Parathyroid adenoma (tissue), 2 donors: Measurements from ENCODE around the gene SORCS3.

Experiments used
- H2AFZ ChIP-seq: fragments of 300-600 bp; sonication (generic); one replicate; pipeline ENCODE4 v1.7.0; 2017; ENCODE audit warnings: antibody characterized with exemption, mild to moderate bottlenecking
- H3K27ac ChIP-seq: fragments of 300-600 bp; sonication (generic); one replicate; pipeline ENCODE4 v1.7.0; 2017
- H3K27me3 ChIP-seq: fragments of 300-600 bp; sonication (generic); one replicate; pipeline ENCODE4 v1.7.0; 2017; ENCODE audit warnings: low read length; ENCODE audit not compliant: control insufficient read depth, insufficient read depth
- H3K36me3 ChIP-seq: fragments of 300-600 bp; sonication (generic); one replicate; pipeline ENCODE4 v1.7.0; 2017; ENCODE audit warnings: low read length; ENCODE audit not compliant: control insufficient read depth, insufficient read depth
- H3K4me1 ChIP-seq: fragments of 300-600 bp; sonication (generic); one replicate; pipeline ENCODE4 v1.7.0; 2017; ENCODE audit warnings: control low read depth
- H3K4me2 ChIP-seq: fragments of 300-600 bp; sonication (generic); one replicate; pipeline ENCODE4 v1.7.0; 2017; ENCODE audit warnings: low read length
- H3K4me3 ChIP-seq: fragments of 300-600 bp; sonication (generic); one replicate; pipeline ENCODE4 v1.7.0; 2017; ENCODE audit warnings: low read depth, low read length
- H3K79me2 ChIP-seq: fragments of 300-600 bp; sonication (generic); one replicate; pipeline ENCODE4 v1.7.0; 2017; ENCODE audit warnings: control low read depth
- H3K9ac ChIP-seq: fragments of 300-600 bp; sonication (generic); one replicate; pipeline ENCODE4 v1.7.0; 2017; ENCODE audit warnings: mild to moderate bottlenecking
- H3K9me3 ChIP-seq: fragments of 300-600 bp; sonication (generic); one replicate; pipeline ENCODE4 v1.7.0; 2017; ENCODE audit warnings: low read length; ENCODE audit not compliant: control insufficient read depth
- TF ChIP-seq, protein P1 (sequence below): fragments of 300-600 bp; sonication (generic); IDR thresholded peaks from one replicate; pipeline ENCODE4 v1.7.0; 2017; ENCODE audit warnings: antibody characterized with exemption, mild to moderate bottlenecking
- donor health status: primary hyperparathyroidism.

The SORCS3 gene

DNA sequence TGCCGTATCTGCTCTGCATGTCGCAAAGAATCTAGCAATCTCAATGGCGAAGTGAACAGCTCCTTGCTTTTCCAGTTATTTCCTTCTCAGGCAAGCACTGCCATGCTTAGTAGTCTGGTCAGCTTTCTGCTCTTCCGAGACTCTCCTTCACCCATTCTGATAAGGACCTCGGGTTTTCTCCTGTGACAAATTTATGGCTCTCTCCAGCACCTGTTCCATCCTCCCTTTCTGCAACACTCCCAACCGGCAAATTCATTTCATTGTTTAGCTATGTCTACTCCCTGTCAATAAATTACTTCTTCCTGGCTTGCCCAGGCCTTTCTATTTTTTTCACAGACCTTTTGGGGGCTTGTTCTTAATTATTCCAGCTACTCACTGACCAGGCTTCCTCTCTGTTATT is 252.6 kb downstream of the SORCS3 start:
- Histone ChIP-seq H3K9ac (no peak overlapping the region), H3K27me3 (no peaks in the 10 kb centered on the region), H3K9me3 (peaks cover 3% of the 10 kb centered on the region), H3K79me2 (no peaks in the 10 kb centered on the region), H3K4me3 (no peak overlapping the region), H3K36me3 (no peaks in the 10 kb centered on the region), H3K27ac (no peak overlapping the region), H3K4me1 (no peaks in the 10 kb centered on the region), H2AFZ (no peak overlapping the region), H3K4me2 (no peak overlapping the region)
- TF ChIP-seq, protein P1, sequence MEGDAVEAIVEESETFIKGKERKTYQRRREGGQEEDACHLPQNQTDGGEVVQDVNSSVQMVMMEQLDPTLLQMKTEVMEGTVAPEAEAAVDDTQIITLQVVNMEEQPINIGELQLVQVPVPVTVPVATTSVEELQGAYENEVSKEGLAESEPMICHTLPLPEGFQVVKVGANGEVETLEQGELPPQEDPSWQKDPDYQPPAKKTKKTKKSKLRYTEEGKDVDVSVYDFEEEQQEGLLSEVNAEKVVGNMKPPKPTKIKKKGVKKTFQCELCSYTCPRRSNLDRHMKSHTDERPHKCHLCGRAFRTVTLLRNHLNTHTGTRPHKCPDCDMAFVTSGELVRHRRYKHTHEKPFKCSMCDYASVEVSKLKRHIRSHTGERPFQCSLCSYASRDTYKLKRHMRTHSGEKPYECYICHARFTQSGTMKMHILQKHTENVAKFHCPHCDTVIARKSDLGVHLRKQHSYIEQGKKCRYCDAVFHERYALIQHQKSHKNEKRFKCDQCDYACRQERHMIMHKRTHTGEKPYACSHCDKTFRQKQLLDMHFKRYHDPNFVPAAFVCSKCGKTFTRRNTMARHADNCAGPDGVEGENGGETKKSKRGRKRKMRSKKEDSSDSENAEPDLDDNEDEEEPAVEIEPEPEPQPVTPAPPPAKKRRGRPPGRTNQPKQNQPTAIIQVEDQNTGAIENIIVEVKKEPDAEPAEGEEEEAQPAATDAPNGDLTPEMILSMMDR, result no peak

DNA sequence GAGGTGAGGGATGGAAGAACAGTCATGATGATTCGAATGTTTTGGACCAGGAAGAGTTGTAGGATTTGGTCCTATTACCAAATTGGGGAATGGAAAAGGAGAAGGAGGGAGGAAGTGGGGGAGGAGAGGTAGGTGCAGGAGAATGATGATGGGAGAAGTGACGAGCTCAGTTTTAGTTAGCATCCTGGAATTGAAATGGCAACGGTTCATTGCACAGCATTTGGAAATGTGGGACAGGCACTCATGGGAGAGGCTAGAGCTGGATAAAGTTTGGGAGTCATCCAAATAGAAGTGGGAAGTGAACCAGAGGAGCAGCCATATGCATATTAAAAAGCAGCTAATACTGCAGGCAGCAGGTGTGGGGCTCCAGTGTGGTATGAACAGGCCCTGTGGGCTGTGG is 253.6 kb downstream of the SORCS3 start:
- H3K9me3 ChIP-seq, result peaks cover 3% of the 10 kb centered on the region
- no peak overlapping the region for H3K27ac ChIP-seq
- no peaks in the 10 kb centered on the region for H3K27me3 ChIP-seq
- no peak overlapping the region for H2AFZ ChIP-seq
- TF ChIP-seq, protein P1, result no peak
- H3K4me3 ChIP-seq, result no peak overlapping the region
- no peak overlapping the region for H3K4me2 ChIP-seq
- H3K36me3 ChIP-seq, result no peaks in the 10 kb centered on the region
- no peaks in the 10 kb centered on the region for H3K79me2 ChIP-seq
- H3K4me1 ChIP-seq, result no peaks in the 10 kb centered on the region
- H3K9ac ChIP-seq, result no peak overlapping the region

DNA sequence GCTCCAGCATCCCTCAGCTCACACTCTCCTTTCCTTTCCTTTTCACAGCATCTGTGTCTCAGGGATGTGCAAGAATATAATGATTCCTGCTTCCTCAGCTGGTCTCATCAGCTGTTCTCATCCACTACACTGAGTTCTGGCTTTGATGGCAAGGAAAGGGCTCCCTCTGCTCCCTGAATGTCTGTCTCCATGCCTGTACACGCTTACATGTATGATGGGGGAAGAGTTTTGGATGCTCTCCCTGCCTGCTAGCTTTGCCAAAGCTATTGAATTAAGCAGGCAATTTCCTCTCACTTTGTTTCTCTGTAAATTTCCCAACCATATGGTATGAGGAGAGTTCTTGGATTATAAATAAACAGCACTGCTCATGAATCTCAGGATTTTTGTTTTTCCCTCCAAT is 254.5 kb downstream of the SORCS3 start:
- TF ChIP-seq, protein P1, result no peak
- H3K9ac ChIP-seq, result no peak overlapping the region

DNA sequence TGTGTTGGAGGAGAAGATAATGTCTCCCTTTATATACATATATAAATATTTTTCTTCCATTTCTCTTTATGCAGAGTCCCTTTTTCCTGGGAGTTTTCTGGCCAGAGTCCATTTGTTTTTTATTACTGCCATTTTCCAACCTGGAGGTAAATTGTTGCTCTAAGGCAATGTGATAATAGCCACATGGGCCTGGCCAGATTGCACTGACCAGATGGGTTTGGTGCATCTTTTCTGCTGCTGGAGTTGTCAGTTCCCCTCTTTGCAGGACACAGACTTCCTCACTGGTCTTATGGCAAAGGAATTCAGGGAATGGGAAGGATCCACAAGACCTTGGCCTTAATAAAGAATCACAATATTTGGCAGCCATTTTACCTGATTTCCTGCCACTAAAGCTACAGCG is 254.9 kb downstream of the SORCS3 start:
- Histone ChIP-seq H3K9me3 (peaks cover 2% of the 10 kb centered on the region), H3K4me3 (no peak overlapping the region), H3K36me3 (no peaks in the 10 kb centered on the region), H3K27ac (no peak overlapping the region), H2AFZ (no peak overlapping the region), H3K4me1 (no peaks in the 10 kb centered on the region), H3K27me3 (no peaks in the 10 kb centered on the region), H3K79me2 (no peaks in the 10 kb centered on the region), H3K4me2 (no peak overlapping the region), H3K9ac (no peak overlapping the region)
- TF ChIP-seq, protein P1, result no peak

More for the DNA sequence above, 254.5 kb downstream of the SORCS3 start:
- H3K4me3 ChIP-seq, result no peak overlapping the region
- H3K27ac ChIP-seq, result no peak overlapping the region
- no peaks in the 10 kb centered on the region for H3K36me3 ChIP-seq
- no peaks in the 10 kb centered on the region for H3K27me3 ChIP-seq
- no peaks in the 10 kb centered on the region for H3K4me1 ChIP-seq
- H2AFZ ChIP-seq, result no peak overlapping the region
- H3K79me2 ChIP-seq, result no peaks in the 10 kb centered on the region
- H3K4me2 ChIP-seq, result no peak overlapping the region
- peaks cover 3% of the 10 kb centered on the region for H3K9me3 ChIP-seq

DNA sequence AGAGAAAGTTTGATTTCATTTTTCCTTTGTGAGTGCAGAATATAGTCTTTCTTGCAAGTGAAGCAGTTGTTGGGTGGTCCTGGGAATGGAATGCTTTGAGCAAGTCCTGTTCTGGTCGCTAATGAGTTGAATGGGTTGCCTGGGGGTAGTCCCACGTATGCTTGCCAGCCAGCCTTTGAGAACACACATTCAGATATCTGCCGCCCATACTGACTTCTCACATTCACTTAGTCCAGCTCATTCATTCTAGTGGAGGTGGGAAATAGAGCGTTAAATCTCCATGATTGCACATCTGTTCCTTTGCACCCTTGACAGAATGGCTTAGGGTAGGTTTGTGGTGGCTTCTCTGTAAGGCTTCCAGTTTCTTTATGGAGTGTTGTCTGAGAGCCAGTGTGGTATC is 256.6 kb downstream of the SORCS3 start:
- H3K4me1 ChIP-seq, result no peaks in the 10 kb centered on the region
- H3K79me2 ChIP-seq, result no peaks in the 10 kb centered on the region
- TF ChIP-seq, protein P1, result no peak
- no peak overlapping the region for H3K4me2 ChIP-seq
- H3K4me3 ChIP-seq, result no peak overlapping the region
- H2AFZ ChIP-seq, result no peak overlapping the region
- no peaks in the 10 kb centered on the region for H3K27me3 ChIP-seq
- H3K36me3 ChIP-seq, result no peaks in the 10 kb centered on the region
- H3K27ac ChIP-seq, result no peak overlapping the region
- H3K9ac ChIP-seq, result no peak overlapping the region
- H3K9me3 ChIP-seq, result no peaks in the 10 kb centered on the region
